NCI-H2107 (cell line): Measurements from ENCODE around the gene XPO6.

Experiments
- DNase-seq: peaks from one replicate; lab custom pipeline; 2025; lab: John Stamatoyannopoulos, UW

Gene XPO6

DNA sequence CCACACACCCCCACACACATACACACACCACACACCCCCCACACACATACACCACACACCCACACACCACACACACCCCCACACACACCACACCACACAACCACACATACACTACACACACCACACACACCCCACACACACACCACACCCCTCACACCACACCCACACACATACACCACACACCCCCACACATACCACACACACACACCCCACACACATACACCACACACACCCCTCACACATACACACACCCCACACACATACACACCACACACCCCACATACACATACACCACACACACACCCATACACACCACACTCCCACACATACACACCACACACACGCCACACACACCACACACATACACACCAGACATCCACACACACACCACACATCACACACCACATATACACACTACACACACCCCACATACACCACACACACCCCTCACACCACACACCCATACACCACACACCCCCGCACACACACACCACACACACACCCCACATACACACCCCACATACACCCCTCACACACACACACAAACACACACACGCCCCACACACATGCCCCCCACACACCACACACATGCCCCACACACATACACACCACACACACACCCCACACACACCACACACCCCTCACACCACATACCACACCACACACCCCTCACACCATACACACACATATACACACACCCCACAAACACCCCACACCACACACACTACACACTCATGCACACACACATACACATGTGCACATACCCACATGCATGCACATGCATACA, 122.4 kb downstream of the XPO6 start:
- DNase-seq: no peak

DNA sequence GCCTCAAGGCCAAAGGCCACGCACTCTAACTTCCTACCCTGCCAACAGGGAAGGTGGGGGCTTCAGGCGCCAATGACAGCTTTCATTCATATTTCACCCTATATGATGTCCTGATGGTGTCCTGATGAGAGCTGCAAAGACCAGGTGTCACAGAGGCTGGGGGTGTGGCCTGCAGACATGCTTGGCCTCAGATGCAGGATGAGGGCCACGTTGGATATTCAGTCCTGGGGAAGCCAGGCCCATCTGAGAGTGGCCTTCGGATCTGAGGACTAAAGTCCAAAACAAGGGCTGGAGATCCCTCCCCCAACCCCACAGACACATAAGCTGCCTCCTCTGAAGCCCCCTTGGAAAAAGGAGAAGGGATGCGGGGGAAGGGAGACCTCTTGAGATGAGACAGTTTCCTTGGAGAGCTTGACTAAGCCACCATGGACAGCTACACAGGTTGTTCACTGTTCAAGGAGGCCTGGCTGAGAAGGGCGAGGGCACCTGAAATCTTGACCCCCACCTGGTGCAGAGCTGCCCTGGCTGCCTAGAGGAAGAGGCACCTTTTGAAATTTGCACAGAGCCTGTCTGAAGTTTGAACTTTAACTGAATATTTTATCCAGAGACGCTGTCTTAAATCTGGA, 124.0 kb downstream of the XPO6 start:
- no peak for DNase-seq

DNA sequence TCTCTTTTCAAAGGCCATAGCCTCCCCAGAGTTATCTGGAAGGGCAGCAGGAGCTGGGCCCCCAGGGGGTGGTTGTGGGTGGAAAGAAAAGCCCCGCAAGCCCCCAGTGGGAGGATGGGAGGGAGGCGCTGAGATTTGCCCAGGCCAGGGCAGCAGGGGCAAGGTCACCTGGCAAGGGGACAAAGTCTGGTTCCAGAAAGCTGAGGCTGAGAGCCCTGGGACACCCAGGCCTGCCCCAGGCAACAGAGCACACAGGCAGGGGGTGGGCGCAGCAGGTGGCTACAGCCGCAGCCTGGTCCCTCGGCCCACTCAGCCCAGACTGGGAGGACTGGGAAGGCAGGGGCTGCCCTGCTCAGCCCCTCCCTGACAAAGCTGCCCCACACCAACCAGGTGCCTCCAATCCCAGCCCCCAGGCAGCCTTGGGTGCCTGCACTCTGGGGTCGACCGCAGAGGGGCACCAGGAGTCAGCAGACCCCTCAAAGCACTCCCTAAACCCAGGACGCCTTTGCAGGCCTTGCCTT, 124.6 kb downstream of the XPO6 start:
- DNase-seq: no peak

DNA sequence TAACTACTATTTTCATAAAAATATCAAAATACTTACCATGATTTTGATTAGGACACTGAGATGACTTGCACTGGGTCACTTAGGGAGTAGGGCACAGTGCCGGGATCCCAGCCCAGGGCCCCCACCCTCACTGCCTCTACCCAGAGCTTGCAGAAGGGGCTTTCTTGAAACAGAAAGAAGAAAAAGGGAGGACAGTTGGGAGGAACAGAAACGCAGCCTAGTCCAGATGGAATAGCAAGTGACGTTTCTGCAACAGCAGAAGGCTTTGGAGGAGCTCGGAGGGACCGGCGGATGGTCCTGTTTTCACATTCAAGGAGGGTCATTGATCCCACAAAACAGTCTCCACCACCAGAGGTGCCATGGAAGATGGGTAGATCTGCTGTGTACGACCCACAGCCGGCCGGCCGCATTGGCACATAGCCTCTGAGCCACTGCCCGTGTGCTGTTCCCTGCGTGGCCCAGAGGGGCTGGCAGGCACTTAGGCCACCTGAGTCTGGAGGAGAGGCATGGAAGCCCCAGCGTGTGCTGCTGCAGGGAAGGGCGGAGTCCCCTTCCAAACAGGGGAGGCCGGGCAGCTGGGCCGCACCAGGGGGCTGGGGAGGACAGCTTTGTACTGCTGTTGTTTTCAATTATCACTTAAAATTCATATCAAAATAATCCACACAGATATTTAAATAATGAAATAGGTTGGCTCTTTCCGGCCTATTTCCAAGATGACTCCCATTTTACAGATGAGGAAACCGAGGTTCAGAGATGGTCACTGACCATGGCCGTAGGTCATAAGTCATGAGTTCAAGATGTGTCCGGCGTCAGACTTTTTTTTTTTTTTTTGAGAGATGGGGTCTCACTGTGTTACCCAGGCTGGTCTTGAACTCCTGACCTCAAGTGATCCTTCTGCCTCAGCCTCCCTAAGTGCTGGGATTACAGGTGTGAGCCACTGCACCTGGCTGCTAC, 125.3 kb downstream of the XPO6 start:
- DNase-seq: no peak

GRCh38 chr16:28085389-28086171, 126.2 kb downstream of the XPO6 start:
- no peak for DNase-seq

- no peak for DNase-seq
These were observed 127.6 kb downstream of the XPO6 start for GRCh38 chr16:28084209-28084608.

- DNase-seq: no peak
These were observed 129.1 kb downstream of the XPO6 start for GRCh38 chr16:28082624-28083023.

DNA sequence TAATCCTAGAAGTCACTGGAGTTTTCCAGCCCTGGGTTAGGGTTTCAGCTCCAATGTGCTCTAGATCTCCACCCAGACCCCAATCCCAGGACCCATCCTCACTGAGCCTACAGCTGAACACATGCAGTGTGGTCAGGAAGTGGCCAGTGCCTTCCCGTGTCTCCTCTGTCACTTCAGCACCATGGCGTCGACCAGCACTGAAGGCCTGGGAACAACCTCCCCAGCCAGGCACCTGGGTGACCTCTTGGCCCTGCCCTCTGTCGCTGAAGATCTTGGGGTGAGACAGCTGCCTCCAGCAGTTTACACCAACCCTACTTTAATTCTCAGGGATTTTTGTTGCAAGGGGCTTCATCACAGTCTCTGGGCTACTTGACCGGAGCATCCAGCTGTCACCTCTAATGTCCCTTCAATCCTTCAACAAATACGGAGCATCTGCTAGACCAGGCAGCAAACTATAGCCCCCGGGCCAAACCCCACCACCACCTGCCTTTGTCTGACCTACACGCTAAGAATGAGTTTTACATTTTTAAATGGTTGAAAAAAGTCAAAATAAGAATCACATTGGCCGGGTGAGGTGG, 130.3 kb downstream of the XPO6 start:
- no peak for DNase-seq

DNA sequence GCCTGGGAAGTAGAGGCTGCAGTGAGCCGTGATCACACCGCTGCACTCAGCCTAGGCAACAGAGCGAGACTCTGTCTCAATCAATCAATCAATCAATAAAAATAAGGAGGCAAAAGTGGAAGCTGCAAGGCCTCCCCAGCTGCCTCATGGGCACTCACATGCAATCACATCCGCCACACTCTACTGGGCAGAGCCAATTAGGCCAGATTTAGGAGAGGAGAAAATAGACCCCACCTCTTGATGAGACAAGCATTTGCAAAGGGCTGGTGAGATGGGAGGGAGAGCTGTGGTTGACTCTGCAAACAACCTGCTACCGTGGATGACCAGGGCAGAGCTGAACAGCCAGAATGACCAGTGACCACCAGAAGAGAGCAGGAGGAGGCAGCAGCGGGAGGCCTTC, 133.5 kb downstream of the XPO6 start:
- no peak for DNase-seq

- no peak for DNase-seq
These were observed 137.9 kb downstream of the XPO6 start for GRCh38 chr16:28073836-28074235.

DNA sequence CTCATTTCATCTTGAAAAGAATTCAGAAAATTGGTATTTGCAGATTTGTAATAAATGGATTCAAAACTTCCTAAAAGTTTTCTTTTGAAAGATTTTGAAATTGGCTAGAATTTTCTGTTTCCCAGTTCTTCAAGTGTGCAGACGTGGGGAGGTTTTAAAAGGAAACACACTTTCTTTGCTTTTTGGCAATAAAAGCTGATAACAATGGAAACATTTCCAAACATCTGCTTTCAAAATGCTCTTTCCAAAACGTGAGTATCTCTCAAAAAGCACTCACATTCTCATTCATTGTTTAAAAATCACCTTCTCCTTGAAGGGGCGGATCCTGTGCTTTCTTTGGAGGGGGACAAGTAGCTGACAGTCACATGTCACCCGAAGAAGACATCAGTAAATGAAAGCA, 139.7 kb downstream of the XPO6 start:
- DNase-seq: no peak

DNA sequence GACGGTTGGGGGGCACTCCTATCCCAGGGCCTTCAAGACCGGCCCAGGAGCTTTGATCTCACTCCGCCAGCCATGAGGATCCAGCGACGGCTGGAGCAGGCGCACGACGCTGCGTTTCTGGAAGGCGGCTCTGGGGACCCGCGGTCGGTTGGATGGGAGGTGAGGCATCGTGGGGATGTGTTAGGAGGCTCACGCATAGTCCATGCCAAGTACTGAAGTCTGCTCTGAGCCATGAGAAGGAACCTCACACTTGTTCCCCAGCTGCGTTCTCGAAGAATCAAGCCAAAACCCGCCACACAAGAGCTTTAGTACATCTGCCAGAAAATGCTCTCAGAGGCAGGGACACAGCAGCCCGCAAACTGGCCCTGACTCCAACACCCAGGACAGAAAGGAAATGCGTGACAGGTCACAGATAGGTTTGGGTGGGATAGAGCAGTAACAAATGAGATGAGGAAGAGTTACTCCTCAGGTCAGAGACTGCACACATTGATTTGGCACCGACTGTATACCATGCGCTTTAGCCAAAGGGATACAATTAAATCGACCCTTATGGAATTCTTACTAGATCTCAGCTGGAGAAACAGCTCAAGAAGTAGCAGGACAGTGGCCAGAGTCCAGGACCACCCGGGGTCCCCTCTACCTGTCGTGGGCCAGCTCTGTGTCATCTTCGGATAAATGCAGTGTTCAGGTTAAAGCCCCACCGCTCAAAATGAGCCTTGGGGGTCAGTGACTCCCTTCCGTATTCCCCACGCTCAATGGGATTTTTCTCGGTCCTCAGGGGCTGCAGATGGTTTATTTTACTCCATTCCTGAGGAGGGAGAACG, 141.6 kb downstream of the XPO6 start:
- DNase-seq: no peak

- no peak for DNase-seq
These were observed 142.8 kb downstream of the XPO6 start for GRCh38 chr16:28068976-28069375.

DNA sequence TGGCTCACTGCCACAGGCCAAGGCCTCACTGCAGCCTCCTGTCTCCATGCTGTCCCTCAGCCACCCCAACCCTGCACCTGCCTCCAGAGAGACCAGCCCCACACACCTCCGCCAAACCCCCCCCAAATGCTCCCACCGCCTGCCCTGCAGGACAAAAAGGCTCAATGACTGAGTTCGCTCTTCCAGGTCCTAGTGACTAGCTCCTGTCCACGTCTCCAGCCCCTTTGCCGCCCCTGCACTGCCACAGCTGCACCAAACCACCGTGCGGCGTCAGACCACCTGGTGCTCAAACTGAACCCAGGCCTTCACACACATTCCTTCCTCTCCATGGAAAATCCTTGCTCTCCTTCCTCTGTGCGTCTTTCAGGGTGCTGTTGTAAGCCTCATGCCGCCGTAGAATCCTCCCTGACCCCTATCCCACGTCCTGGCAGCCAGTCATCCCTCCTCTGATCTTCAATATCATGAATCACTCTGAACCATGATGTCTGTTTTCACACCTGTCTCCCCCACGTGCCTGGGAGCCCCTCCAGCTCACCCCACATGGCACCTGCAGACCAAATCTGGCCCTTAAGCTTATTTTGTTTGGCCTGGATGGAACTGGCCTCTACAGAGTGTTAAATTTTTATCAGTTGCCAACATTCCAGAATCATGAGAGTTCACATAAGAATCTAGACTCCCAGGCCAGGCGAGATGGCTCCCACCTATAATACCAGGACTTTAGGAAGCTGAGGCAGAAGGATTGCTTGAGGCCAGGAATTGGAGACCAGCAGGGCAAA, 144.0 kb downstream of the XPO6 start:
- DNase-seq: no peak

DNA sequence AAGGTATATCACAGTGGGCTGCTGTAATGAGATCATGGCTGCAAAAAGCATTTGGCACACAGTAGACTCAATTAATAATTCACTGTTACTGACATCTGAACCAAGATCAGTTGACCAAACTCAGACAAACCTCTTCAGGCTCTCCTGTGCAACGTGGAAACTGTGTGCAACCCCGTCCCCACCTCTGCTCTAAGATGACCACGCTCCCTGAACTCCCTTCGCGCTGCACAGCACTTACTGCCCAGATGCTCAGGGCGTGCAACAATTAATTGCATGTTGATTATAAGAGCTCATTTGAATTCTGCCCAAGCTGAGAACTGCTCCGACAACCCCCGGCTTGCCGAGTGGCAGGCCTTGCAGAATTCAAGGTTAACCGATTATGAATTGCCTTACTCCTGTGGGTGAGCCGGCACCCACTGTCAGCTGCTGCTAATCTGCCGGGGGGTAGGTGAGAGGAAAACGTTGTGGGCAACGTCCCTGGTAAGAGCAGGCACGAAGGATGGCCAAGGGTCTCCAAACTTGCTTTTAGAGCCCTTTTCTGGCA, 147.0 kb downstream of the XPO6 start:
- DNase-seq: no peak

DNA sequence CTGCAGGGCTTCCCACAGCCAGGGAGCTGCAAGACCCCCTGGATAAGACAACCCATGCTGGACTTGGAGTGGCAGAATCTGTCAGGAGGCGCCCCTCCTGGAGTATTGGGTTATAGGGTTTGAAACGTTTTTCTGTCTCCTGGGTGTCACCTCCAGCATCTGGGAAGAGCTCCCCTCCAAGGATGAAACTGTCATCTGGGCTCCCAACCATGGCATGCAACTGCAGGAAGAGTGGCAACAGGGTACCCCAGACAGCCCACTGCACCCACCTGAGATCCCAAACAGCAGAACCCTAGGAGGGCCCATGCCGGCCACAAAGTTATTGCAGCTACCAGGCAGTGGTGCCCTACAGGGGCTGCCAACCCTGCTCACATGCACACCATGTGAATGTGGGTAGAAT, 147.6 kb downstream of the XPO6 start:
- no peak for DNase-seq

GRCh38 chr16:28063591-28064061, 148.1 kb downstream of the XPO6 start, which contains the start of gene GSG1L:
Gene GSG1L, minus strand, starts transcription at chr16:28063714. Its CDS starts 290 bp downstream, at chr16:28063424.
- DNase-seq: no peak

GRCh38 chr16:28062847-28063521, 148.8 kb downstream of the XPO6 start:
- DNase-seq: no peak
